Omental fat pad (tissue), 4 donors: Measurements from ENCODE around the gene TRIM17. TPM values are rescaled to one million over a fixed set of nuclear protein-coding genes. Genes with fewer than 3 reads are reported as not detected.
A peak's percentile ranks its signal among the peaks of the same experiment; 100 is the strongest.

Source experiments
- ATAC-seq: fragments of 150-250 bp; one replicate; pipeline ENCODE4 v1.9.1; 2016; ENCODE audit warnings: mild to moderate bottlenecking, moderate library complexity; ENCODE audit not compliant: low FRiP score
- DNase-seq: peaks from one replicate; pipeline ENCODE4 v3.0.0-alpha.2; 2019; ENCODE audit warnings: low spot score
- CTCF ChIP-seq, 3 donors: fragments of 450-650 bp; IDR thresholded peaks; one replicate each; pipeline ENCODE4 v1.5.1; 2016 to 2017; ENCODE audit warnings: antibody characterized with exemption in 3 of 3, mild to moderate bottlenecking in 3 of 3, moderate library complexity in 2 of 3
- total RNA-seq, 4 donors: library from RNA; depleted of rRNA; stranded (reverse); fragments of >200 nt; gene quantifications; one replicate each; pipeline ENCODE4 v1.1.0, GENCODE V29; 2016

TRIM17 gene
- total RNA-seq, 4 donors from 2014 or later = 0.96 to 3.3 (median 1.7) TPM; not detected in 1

DNA sequence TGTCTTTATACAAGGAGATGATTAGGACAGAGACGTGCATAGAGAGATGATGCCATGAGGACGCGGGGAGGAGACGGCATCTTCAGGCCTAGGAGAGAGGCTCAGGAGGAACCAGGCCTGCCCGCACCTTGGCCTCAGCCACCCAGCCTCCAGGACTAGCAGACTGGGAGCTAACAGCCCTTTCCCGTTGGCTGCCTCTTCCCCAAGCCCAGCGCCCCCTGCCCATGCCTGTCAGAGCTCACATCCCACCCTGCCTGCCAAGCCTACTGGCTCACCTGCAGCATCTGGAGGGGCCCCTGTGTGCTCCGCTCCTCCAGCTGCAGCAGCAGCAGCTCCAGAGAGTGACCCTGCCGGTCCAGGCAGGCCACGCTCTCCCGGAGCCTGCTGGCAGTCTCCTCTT, 6.0 kb downstream of the TRIM17 start:
- DNase-seq = no peak
- ATAC-seq = no peak
- no peak for TF ChIP-seq CTCF (IDR thresholded peaks at IDR 0.05)

- DNase-seq = no peak
- ATAC-seq = no peak
Observed at GRCh38 chr1:228410015-228410414, 6.6 kb downstream of the TRIM17 start.

GRCh38 chr1:228408869-228409805, 7.5 kb downstream of the TRIM17 start:
- ATAC-seq (no peak), DNase-seq (no peak)
- TF ChIP-seq CTCF (IDR thresholded peaks at IDR 0.05) = no peak

More at GRCh38 chr1:228410015-228410414, 6.6 kb downstream of the TRIM17 start:
- no peak for TF ChIP-seq CTCF (IDR thresholded peaks at IDR 0.05)

GRCh38 chr1:228408041-228408868, 8.4 kb downstream of the TRIM17 start:
- no peak for DNase-seq
- ATAC-seq = no peak
- TF ChIP-seq CTCF (IDR thresholded peaks at IDR 0.05) = no peak

DNA sequence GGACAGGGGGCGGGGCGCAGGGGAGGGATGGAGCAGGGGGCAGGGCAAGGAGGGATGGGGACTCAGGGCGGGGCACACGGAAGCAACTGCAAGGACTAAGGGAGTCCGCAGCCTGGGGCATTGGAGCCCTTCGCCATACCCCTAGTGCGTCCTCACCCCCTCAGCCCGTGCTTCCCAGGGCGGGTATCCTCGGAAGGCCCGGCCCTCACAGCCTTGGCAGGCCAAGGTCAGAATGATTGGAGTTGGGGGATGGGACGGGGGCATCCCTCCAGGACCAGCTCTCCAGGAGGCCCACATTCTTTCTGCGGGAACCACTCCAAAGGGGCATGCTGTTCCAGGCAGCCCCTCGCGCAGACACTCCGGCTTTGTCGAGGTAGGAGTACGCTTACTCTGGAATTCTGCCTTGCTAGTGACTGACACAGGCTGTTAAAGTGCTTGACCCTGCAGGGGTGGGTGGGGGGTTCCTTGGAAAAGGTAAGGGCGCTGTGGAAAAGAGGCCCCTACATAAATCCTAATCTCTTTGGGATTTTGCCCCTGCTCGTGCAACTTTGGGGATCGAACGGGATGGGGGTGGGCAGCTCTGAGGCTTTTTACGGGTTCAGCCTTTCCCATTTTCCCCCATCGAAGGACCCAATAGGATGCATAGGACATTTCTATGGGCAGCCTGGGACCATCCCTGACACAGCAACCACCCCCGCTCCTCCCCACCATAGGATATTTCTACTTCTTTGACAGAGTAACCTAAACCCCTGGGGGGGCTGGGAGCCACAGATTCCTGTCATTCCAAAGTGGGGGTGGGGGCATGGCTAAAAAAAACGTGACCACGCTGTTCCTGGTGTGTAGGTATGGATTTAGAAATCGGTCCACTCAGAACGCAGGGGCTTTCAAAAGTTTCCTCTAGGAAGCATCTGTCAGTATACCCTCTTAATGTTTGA, 9.3 kb downstream of the TRIM17 start:
- peak; percentile 9 for ATAC-seq
- TF ChIP-seq CTCF (IDR thresholded peaks at IDR 0.05) = no peak
- no peak for DNase-seq

- peak; percentile 2 for ATAC-seq
- TF ChIP-seq CTCF (IDR thresholded peaks at IDR 0.05) = no peak
- DNase-seq = no peak
Observed at GRCh38 chr1:228405979-228406228, 10.8 kb downstream of the TRIM17 start.
